HG03442 (cell line): ENCODE results near the gene DCAF15.
A peak's percentile ranks its signal among the peaks of the same experiment; 100 is the strongest.
"Not testable (repeated sequence)": the region's sequence is repeated elsewhere in the genome, so short reads cannot be mapped to it uniquely, and the experiment has no call there.

Experiments
- ATAC-seq: cut with Tn5 transposase; IDR thresholded peaks from one replicate; pipeline ENCODE4 v1.9.1; 2021; ENCODE audit warnings: mild to moderate bottlenecking, moderate library complexity; ENCODE audit not compliant: unreplicated experiment

Gene DCAF15, protein sequence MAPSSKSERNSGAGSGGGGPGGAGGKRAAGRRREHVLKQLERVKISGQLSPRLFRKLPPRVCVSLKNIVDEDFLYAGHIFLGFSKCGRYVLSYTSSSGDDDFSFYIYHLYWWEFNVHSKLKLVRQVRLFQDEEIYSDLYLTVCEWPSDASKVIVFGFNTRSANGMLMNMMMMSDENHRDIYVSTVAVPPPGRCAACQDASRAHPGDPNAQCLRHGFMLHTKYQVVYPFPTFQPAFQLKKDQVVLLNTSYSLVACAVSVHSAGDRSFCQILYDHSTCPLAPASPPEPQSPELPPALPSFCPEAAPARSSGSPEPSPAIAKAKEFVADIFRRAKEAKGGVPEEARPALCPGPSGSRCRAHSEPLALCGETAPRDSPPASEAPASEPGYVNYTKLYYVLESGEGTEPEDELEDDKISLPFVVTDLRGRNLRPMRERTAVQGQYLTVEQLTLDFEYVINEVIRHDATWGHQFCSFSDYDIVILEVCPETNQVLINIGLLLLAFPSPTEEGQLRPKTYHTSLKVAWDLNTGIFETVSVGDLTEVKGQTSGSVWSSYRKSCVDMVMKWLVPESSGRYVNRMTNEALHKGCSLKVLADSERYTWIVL

DNA sequence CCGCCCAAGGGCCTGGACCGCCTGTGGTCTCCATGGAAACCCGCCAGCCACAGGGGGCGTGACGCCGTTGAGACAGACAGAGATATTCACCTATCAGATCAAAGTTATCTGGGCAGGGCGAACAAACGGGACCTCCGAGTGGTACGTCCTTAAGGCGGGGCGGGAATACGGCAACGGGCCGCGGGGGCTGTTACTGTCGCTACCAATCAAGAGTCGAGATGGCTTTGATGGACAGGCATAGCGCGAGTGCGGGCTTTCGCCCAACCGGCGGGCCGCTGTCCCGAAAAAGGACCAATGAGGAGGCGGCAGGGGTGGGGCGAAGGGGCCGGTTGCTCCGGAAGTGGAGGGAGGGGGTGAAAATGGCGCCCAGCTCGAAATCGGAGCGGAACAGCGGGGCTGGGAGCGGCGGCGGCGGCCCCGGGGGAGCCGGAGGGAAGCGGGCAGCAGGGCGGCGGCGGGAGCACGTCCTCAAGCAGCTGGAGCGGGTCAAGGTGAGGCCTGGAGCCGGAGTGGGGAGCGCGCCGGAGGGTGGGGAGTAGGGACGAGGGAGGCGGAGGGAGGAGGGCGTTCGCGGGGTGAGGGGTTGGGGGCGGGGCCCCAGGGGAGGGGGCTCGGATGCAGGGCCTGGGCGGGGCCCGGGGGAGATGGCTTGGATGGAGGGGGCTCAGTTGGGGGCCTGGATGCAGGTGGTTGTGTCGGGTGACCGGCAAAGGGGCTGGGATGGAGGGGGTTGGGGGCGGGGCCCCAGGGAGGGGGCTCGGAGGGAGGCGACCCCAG lies at the start of gene DCAF15:
TSS of gene DCAF15 (plus strand) at position 356 of the 777 bp plus-strand sequence. CDS start at position 360, 4 bp downstream.
- peak; percentile 98 for ATAC-seq

GRCh38 chr19:13902993-13903555 lies 49.2 kb upstream of the DCAF15 start:
- no peak for ATAC-seq

DNA sequence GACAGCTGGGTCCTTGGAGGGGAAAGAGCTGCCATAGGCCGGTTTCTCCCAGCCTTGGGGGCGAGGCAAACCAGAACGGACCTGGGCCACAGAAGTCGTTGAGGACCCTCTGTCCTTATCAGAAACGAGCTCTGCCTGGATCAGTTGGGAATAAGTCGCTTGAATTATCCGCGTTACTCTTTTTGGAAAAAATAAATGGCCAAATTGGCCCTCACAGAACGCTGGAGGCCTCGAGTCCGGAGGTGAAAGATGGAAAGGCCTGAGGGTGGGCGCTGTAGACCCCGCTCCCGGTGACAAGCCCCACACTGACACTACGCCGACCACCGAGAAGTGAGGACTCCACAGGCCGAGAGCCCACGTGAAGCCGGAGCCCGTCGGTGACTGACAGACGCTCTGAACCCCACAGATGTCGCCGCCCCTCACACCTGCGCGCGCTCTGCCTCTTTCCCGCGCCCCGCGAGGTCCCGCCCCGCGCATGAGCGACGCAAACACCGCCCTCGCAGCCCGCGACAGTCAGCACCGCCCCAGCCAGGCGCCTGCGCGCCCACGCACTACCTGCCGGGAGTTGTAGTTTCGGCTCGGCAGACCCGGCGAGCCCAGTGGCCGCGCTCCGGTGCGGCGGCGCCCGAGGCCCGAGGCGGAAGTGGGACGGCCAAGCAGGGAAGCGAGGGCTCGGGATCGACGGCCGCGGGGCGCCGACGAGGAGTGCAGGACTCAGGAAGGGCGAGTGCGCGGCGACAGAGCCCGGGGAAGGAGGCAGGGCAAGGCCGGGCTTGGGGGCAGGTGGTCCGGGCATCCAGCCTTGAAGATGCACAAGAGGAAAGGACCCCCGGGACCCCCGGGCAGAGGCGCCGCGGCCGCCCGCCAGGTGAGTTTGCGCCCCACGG lies 46.4 kb upstream of the DCAF15 start, which contains the start of the genes BRME1 and CC2D1A:
TSS of gene BRME1 (minus strand) at position 484 of the 887 bp plus-strand sequence. CDS start 1,225 bp downstream, outside the sequence.
TSS of gene CC2D1A (plus strand) at position 568 of the 887 bp plus-strand sequence. CDS start at position 809, 241 bp downstream.
- ATAC-seq: peak; percentile 88

- peak; percentile 9 for ATAC-seq
Observed at GRCh38 chr19:13906521-13906904, 45.8 kb upstream of the DCAF15 start.

DNA sequence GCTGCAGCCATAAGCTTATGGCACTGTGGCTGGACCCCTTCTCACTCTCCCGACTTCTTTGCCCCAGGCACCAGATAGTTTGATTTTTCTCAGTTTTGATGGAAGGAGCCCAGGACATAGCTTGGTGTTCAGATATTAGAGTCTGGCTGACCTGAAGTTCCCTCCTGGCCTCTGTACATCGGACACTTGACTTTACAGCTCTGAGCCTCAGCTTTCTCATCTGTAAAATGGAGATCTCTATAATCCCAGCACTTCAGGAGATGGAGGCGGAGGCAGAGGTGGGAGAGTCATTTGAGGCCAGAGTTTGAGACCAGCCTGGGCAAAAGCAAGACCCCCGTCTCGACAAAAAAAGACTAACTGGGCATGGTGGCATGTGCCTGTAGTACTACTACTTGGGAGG lies 45.4 kb upstream of the DCAF15 start:
- no peak for ATAC-seq

DNA sequence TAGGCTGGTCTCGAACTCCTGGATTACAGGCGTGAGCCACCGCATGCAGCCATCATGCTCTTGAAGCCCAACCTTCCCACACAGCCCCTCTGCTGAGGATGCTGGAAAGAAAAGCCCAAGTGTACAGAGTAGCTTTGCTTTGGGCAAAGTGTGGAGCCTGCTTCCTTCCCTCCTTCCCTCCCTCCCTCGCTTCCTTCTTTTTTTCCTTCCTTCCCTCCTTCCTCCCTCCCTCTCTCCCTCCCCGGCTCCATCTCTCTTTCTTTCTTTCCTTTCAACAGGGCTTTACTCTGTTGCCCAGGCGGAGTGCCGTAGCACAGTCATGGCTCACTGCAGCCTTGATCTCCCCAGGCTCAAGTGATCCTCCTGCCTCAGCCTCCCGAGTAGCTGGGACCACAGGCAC lies 43.6 kb upstream of the DCAF15 start:
- no peak for ATAC-seq

- no peak for ATAC-seq
Observed at GRCh38 chr19:13909430-13909829, 42.9 kb upstream of the DCAF15 start.

DNA sequence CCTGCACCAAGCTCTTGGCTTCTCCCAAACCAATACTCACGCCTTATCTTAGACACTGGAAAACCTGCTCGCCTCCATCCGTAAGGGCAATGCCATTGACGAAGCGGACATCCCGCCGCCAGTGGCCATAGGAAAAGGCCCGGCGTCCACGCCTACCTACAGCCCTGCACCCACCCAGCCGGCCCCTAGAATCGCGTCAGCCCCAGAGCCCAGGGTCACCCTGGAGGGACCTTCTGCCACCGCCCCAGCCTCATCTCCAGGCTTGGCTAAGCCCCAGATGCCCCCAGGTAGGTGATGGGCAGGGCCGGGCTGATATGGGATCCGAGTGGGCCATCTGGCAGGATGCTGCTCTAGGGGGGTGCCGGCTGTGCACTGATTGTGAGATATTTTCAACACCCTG lies 39.0 kb upstream of the DCAF15 start:
- ATAC-seq: no peak

DNA sequence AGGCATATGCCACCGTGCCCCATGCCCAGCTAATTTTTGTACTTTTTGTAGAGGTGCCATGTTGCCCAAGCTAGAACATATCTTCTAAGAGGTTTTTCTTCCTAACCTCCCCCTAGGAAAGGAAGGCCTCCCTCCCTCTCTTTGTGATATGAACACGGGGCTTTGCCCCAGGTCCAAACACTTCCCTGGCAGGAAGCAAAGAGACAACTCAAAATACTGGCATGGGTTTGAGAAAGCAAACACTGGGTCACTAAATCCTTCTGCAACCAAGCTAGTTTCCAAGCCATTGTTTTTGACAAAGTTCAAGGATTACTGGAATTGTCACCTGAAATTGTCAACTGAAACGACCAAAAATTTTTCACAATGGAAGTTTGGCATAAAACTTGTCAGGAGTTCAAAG lies 37.5 kb upstream of the DCAF15 start:
- no peak for ATAC-seq

DNA sequence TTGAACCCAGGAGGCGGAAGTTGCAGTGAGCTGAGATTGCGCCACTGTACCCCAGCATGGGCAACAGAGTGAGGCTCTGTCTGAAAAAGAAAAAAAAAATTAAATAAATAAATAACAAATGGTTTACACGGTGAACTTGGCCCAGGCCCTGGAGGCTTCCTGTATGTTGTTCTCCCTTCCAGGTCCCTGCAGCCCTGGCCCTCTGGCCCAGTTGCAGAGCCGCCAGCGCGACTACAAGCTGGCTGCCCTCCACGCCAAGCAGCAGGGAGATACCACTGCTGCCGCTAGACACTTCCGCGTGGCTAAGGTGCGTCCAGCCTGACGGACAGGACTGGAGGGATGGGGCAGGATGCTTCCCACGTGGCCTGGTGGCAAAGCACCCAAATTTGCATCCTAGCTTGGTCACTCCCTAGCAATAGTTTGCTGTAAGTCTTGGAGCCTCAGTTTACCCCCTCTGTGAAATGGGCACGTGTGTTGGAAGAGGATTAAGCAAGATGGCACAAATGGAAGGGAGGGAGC lies 34.4 kb upstream of the DCAF15 start:
- no peak for ATAC-seq

DNA sequence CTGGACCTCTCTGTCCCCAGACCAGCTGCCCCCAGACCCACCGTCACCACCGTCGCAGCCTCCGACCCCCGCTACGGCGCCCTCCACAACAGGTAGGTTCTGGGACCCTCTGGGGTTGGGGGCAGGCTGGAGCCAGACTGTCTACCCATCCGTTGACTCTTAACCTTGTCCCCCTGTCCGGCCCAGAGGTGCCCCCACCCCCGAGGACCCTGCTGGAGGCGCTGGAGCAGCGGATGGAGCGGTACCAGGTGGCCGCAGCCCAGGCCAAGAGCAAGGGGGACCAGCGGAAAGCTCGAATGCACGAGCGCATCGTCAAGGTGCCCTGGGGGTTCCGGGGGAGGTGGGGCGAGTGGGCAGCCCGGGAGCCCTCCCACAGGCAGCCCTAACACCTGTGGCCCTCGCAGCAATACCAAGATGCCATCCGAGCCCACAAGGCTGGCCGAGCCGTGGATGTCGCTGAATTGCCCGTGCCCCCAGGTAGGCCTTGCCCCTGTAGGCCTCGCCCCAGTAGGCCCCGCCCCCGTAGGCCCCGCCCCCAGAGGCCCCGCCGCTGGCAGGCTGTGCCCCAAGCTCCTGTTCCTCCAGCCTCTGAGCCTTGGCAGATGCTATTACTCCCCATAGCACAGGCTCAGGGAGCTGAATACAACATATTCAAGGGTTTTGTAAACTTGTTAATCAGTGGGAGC lies 33.4 kb upstream of the DCAF15 start:
- ATAC-seq: no peak

DNA sequence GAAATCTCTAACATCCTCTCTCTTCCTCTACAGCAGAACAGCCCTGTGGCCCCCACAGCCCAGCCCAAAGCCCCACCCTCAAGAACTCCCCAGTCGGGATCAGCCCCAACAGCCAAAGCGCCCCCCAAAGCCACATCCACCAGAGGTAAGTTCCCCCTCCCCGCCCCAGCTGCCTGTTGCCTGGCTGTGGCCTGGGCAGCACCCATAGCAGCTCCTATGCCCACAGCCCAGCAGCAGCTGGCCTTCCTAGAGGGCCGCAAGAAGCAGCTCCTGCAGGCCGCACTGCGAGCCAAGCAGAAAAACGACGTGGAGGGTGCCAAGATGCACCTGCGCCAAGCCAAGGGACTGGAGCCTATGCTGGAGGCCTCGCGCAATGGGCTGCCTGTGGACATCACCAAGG lies 31.8 kb upstream of the DCAF15 start:
- ATAC-seq: no peak

- no peak for ATAC-seq
Observed at GRCh38 chr19:13920940-13921747, 31.2 kb upstream of the DCAF15 start.

DNA sequence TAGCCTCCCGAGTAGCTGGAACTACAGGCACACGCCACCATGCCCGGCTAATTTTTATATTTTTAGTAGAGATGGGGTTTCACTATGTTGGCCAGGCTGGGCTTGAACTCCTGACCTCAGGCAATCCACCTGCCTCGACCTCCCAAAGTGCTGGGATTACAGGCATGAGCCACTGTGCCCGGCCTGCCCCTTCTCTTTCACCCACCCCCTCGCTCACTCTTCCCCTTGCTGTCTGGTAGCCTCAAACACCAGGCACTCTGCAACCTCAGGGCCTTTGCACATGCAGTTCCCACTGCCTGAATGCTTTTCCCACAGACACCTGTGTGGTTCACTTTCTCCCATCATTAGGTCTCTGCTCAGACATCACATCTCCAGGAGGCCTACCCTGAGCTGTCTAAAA lies 30.2 kb upstream of the DCAF15 start:
- ATAC-seq: not testable (repeated sequence)

DNA sequence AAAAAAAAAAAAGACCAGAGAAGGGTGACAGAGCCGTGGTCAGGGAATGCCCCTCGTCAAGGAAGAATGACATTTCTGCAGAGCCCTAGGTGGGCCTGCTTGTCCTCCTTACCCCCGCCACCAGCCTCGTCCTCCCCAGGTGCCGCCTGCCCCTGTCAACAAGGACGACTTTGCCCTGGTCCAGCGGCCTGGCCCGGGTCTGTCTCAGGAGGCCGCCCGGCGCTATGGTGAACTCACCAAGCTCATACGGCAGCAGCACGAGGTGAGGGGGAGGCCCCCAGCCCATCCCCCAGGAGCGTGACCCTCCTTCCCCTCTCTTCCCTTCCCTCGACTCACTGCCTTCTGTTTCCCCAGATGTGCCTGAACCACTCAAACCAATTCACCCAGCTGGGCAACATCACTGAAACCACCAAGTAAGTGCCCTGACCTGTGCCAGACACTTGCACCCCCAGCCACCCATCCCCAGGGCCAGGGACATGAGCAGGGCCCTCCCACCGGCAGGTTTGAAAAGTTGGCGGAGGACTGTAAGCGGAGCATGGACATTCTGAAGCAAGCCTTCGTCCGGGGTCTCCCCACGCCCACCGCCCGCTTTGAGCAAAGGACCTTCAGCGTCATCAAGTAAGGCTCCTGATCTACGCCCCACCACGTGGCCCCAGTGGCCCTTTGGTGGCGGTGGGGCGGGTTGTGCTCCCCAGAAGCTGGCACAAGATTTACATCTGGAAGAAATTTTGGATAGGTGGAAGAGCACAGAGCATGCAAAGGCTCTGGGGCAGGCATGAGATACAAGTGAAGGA lies 28.9 kb upstream of the DCAF15 start:
- ATAC-seq: no peak

GRCh38 chr19:13926010-13926409 lies 26.3 kb upstream of the DCAF15 start:
- ATAC-seq: no peak

- ATAC-seq: no peak
Observed at GRCh38 chr19:13926715-13927114, 25.6 kb upstream of the DCAF15 start.

DNA sequence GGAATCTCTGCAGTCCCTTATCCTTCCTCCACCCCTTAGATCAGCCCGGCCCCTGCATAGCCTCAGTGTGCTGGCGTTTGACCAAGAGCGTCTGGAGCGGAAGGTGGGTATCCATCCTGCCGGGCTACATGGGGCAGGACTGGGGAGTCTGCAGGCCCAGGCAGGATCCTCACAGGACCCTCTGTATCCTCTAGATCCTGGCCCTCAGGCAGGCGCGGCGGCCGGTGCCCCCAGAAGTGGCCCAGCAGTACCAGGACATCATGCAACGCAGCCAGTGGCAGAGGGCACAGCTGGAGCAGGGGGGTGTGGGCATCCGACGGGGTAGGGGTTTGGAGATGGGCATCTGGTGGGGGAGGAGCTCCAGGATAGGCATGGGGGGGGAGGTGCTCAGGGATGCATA lies 23.0 kb upstream of the DCAF15 start:
- ATAC-seq: no peak
